OCI-LY1 (cell line): Measurements from ENCODE around the gene TTC27.

ENCODE experiments used
- CTCF ChIP-seq: fragments of 200-600 bp; sonication (generic), shearing (Covaris generic); IDR thresholded peaks from 2 replicates; pipeline ENCODE4 v1.5.1; 2017; ENCODE audit warnings: mild to moderate bottlenecking, antibody characterized with exemption, low read length, moderate library complexity, mixed read lengths
- EZH2 ChIP-seq: fragments of 200-600 bp; sonication (generic), shearing (Covaris generic); IDR thresholded peaks from 2 replicates; pipeline ENCODE4 v1.8.0; 2017; ENCODE audit warnings: borderline replicate concordance, mixed run types, mild to moderate bottlenecking, antibody characterized with exemption, low read length, moderate library complexity, mixed read lengths

GRCh38 chr2:32697156-32697555, 69.3 kb downstream of the TTC27 start:
- no peak for TF ChIP-seq CTCF
- no peak for TF ChIP-seq EZH2
